Panc1 (cell line): ENCODE data around the gene OR52H1. TPM values are rescaled to one million over a fixed set of nuclear protein-coding genes. Genes with fewer than 3 reads are reported as not detected.

Source experiments
- ATAC-seq: fragments of 200-7000 bp; cut with Tn5 transposase; 2 replicates; pipeline ENCODE4 v1.9.1; 2020; ENCODE audit warnings: mild to moderate bottlenecking, moderate library complexity
- BruUV-seq: library from RNA; stranded (reverse); fragments of 400-500 nt; replicated peaks from 2 replicates; lab custom pipeline; 2021; lab: Mats Ljungman, UMichigan
- CTCF ChIA-PET: fragments of 300-600 bp; sonication (Branson Sonifier 250); formaldehyde crosslinking; loops from one replicate; lab custom pipeline; 2022; ENCODE audit warnings: antibody characterized with exemption; lab: Charles Lee
- POLR2A ChIA-PET: fragments of 300-600 bp; sonication (Branson Sonifier 250); formaldehyde crosslinking; loops from one replicate; lab custom pipeline; 2022; ENCODE audit warnings: antibody characterized with exemption; lab: Charles Lee
- DNase-seq: peaks from one replicate; pipeline ENCODE4 v3.0.0-alpha.2; 2010; ENCODE audit warnings: low read depth, low spot score
- H3K27ac ChIP-seq: 2 replicates; pipeline ENCODE4 v1.5.1; 2011; ENCODE audit warnings: mild to moderate bottlenecking, low read length, inconsistent platforms
- H3K27me3 ChIP-seq: fragments of 200-500 bp; sonication (Bioruptor generic); 2 replicates; pipeline ENCODE4 v1.6.0; 2014; ENCODE audit warnings: low read length, inconsistent platforms; ENCODE audit not compliant: control insufficient read depth, insufficient read depth
- H3K36me3 ChIP-seq: fragments of 200-500 bp; sonication (Bioruptor generic); 2 replicates; pipeline ENCODE4 v1.5.1; 2014; ENCODE audit warnings: inconsistent platforms, mild to moderate bottlenecking, low read length, moderate library complexity; ENCODE audit not compliant: control insufficient read depth, insufficient read depth
- H3K4me1 ChIP-seq: 2 replicates; pipeline ENCODE4 v1.5.1; 2011; ENCODE audit warnings: inconsistent platforms, mild to moderate bottlenecking, low read length, moderate library complexity; ENCODE audit not compliant: control insufficient read depth, insufficient read depth
- H3K4me3 ChIP-seq, 2 experiments: 2 replicates each; pipeline ENCODE4 v1.5.1; 2011 to 2012; ENCODE audit warnings: low read depth in 2 of 2, low read length in 2 of 2, mild to moderate bottlenecking in 2 of 2, inconsistent platforms in 1 of 2, moderate library complexity in 1 of 2
- H3K9me3 ChIP-seq: fragments of 200-500 bp; sonication (Bioruptor generic); 2 replicates; pipeline ENCODE4 v1.5.1; 2014; ENCODE audit warnings: low read depth, mild to moderate bottlenecking, inconsistent platforms, low read length, moderate library complexity; ENCODE audit not compliant: control insufficient read depth, insufficient read depth
- CTCF ChIP-seq: fragments of 450-650 bp; IDR thresholded peaks from 2 replicates; pipeline ENCODE4 v1.5.1; 2017; ENCODE audit warnings: mild to moderate bottlenecking
- POLR2AphosphoS5 ChIP-seq: IDR thresholded peaks from 2 replicates; pipeline ENCODE4 v1.6.1; 2012; ENCODE audit warnings: mild to moderate bottlenecking, low read depth, low read length, moderate library complexity
- REST ChIP-seq, 2 experiments: IDR thresholded peaks; 2 replicates each; pipeline ENCODE4 v1.6.1; 2011 to 2012; ENCODE audit warnings: low read depth in 2 of 2, control low read depth in 1 of 2, low read length in 1 of 2, mild to moderate bottlenecking in 1 of 2, moderate library complexity in 1 of 2; ENCODE audit not compliant: insufficient read depth in 1 of 2
- SIN3A ChIP-seq: IDR thresholded peaks from 2 replicates; pipeline ENCODE4 v1.6.1; 2012; ENCODE audit warnings: low read depth, mild to moderate bottlenecking, low read length, moderate library complexity, borderline replicate concordance; ENCODE audit not compliant: insufficient read depth
- TCF7L2 ChIP-seq: IDR thresholded peaks from 2 replicates; pipeline ENCODE4 v1.6.1; 2011; ENCODE audit warnings: mild to moderate bottlenecking, low read depth, low read length, inconsistent platforms
- in situ Hi-C: cut with HindIII; loops from 2 replicates; pipeline ENCODE4 v1.10.0; 2016; ENCODE audit warnings: low sequenced_read_pairs, low pct_unique_long_range_greater_than_20kb
- intact Hi-C: fragments of 100-400 bp; cut with micrococcal nuclease; formaldehyde crosslinking; loops from one replicate; pipeline ENCODE4 v1.10.0; 2022; ENCODE audit not compliant: unreplicated experiment
- total RNA-seq: library from RNA; stranded (reverse); gene quantifications from one replicate; pipeline ENCODE4 v1.2.1, GENCODE V29; 2021; ENCODE audit not compliant: unreplicated experiment

The OR52H1 gene
- total RNA-seq, 1 experiment from 2014 or later: 0.15 TPM

DNA sequence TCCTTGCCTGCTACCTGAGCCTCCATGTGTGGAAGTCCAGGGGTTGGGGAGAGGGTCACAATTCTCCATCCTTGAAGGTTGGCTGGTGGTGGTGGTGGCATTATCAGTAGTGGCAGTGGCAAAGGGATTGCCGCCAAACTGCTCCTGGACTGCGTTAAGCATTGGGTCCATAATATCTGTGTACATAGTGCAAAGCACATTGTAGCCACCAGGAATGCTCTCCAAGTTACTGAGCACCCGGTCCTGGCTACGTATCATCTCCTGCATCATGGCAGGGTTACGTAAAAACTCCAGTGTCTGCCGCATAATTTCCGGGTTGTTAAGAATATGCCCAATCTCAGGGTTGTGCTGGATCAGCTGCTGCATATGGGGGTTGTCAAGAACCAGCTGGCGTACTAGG, 39.7 kb downstream of the OR52H1 start:
- no peak for DNase-seq
- ChIA-PET CTCF (no interaction called here), POLR2A (no interaction called here)

GRCh38 chr11:5507933-5508305, 40.4 kb downstream of the OR52H1 start:
- DNase-seq (no peak), ATAC-seq (no peak)
- H3K27me3 ChIP-seq: peaks cover 3% of the 10 kb centered on the region; the same call in 1 of the 2 replicates
- TF ChIP-seq REST (IDR thresholded peaks at IDR 0.05; ENCODE audit: insufficient read depth in 1 of 2, low read depth in 2 of 2, low read length in 1 of 2): no peak
- TF ChIP-seq TCF7L2: no peak
- TF ChIP-seq SIN3A: no peak
- no peak for TF ChIP-seq POLR2AphosphoS5
- no peak for TF ChIP-seq CTCF
- POLR2A ChIA-PET: no interaction called here
- BruUV-seq: no TSS peak
- no peak overlapping the region for H3K4me3 ChIP-seq
- no peaks in the 10 kb centered on the region for H3K9me3 ChIP-seq
- CTCF ChIA-PET: interaction anchor here (0.5 kb wide), 1 partner anchor 312 kb away, joined by 3 read pairs; no protein-coding TSS in a partner anchor
- no peak overlapping the region for H3K27ac ChIP-seq
- intact Hi-C loops (no loop called here), in situ Hi-C loops (no loop called here)
- H3K4me1 ChIP-seq: no peaks in the 10 kb centered on the region
- H3K36me3 ChIP-seq: no peaks in the 10 kb centered on the region; the same call in 1 of the 2 replicates

More for the DNA sequence above, 39.7 kb downstream of the OR52H1 start:
- Histone ChIP-seq H3K9me3 (no peaks in the 10 kb centered on the region), H3K36me3 (no peaks in the 10 kb centered on the region; the same call in 1 of the 2 replicates), H3K27me3 (peaks cover 3% of the 10 kb centered on the region; the same call in 1 of the 2 replicates), H3K4me3 (no peak overlapping the region), H3K4me1 (no peaks in the 10 kb centered on the region), H3K27ac (no peak overlapping the region)
- TF ChIP-seq TCF7L2 (no peak), CTCF (no peak), REST (IDR thresholded peaks at IDR 0.05; ENCODE audit: insufficient read depth in 1 of 2, low read depth in 2 of 2, low read length in 1 of 2) (no peak), SIN3A (no peak), POLR2AphosphoS5 (no peak)
- ATAC-seq: no peak
- intact Hi-C loops (no loop called here), in situ Hi-C loops (no loop called here)
- no TSS peak for BruUV-seq
